Activated CD8-positive, alpha-beta memory T cell treated with anti-CD3 and anti-CD28 coated beads, Interleukin-2, amount 50 U/mL, for 4 hours (primary cell): ENCODE results near the gene CXorf58.

Source experiments
- DNase-seq: peaks from one replicate; pipeline ENCODE4 v3.0.0-alpha.2; 2020

Gene CXorf58

DNA sequence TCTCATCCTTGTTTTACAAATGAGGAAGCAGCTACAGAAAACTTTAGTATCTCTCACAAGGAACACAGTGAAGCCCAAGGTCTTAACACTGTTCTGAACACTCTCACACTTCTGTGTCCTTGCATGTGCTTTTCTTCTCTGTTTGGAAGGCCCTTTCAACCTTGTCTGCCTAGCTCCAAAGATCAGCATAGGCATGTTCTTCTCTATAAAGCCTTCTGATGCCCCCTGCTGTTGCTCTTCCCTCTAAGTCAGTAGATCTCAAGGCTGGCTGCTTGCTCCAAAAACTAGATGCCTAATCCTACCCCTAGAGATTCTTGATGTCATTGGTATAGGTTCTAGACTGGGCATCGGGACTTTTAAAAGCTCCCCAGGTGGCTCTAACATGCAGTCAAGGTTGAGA, 6.0 kb upstream of the CXorf58 start:
- peak; percentile 23 for DNase-seq

- DNase-seq, result no peak
Observed at GRCh38 chrX:23902419-23902818, 5.4 kb upstream of the CXorf58 start.

- DNase-seq, result no peak
Observed at GRCh38 chrX:23904096-23904495, 3.7 kb upstream of the CXorf58 start.

- no peak for DNase-seq
Observed at GRCh38 chrX:23907111-23907497, 702 bp upstream of the CXorf58 start.

- no peak for DNase-seq
Observed at GRCh38 chrX:23908219-23909004, 606 bp downstream of the CXorf58 start.

DNA sequence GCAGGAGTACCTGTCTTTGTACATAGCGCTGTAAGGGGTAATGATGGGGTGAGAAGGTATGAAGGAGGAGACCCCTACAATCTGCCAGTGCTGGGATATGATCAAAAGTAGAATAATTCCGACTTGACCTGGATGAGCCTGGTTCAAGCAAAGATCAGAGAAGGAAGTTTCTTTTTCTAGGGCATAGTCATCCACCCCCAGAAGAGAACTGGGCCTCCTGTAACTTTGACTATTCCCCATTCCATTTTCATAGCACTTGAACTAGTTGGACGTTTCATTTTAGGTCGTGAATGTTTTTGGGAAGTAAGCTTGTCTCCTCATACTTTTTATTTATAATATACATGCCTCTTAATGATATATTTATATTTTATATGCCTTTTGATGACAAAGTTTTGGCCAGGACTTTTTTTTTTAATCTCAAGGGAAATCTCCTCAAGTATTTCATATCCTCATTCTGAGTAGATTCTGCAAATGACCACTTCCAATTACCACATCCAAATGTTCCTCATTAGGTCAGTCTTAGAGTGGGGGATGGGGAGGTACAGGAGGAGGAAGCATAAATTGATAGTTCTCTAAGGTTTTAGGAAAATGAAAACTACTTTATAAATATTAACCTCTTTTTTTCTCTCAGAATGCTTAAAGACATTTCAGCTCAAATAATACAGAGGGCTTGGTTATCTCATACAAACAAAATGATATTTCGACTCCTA, 3.5 kb downstream of the CXorf58 start:
- DNase-seq, result no peak

GRCh38 chrX:23919148-23919547, 11.3 kb downstream of the CXorf58 start:
- no peak for DNase-seq

DNA sequence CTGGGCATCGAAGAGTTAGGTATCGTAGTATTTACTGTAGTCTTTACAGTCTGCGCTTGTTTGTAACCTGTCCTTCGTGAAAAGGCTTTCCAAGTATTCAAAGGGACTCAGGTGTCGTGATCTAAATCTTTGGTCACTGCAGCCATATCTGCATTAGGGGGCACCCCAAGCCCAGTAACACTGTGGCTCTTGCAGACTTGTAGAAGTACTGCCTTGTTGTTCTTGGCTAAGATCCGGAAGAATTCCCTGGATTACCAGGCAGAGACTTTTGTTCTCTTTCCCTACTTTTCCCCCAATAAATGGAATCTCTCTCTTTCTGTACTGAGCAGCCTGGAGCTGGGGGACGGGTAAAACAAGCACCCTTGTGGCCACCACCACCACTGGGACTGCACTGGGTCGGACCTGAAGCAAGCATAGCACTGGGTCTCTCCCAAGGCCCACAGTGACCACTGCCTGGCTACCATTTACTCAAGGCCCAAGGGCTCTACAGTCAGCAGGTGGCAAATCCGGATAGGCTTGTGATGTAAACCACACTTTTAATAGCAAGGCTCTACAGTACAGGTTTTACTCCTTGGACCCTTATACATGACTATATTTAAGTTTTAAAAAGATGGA, 12.0 kb downstream of the CXorf58 start:
- no peak for DNase-seq

DNA sequence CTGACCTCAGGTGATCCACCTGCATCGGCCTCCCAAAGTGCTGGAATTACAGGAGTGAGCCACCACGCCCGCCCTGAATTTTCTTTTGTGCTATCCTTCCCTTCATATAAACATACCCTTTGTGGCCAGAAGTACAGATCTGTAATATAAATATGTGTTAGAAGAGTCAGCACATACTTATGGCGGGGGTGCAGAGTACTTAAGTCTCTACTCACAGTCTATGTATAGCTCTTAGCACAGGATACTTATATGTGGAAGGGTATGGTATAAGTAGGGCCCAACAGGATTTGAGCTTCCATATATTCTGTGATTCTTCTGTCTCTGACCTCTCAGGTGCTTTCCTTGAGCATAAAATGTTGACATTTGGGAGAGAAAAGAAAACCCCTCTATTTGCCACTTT, 18.2 kb downstream of the CXorf58 start:
- no peak for DNase-seq

DNA sequence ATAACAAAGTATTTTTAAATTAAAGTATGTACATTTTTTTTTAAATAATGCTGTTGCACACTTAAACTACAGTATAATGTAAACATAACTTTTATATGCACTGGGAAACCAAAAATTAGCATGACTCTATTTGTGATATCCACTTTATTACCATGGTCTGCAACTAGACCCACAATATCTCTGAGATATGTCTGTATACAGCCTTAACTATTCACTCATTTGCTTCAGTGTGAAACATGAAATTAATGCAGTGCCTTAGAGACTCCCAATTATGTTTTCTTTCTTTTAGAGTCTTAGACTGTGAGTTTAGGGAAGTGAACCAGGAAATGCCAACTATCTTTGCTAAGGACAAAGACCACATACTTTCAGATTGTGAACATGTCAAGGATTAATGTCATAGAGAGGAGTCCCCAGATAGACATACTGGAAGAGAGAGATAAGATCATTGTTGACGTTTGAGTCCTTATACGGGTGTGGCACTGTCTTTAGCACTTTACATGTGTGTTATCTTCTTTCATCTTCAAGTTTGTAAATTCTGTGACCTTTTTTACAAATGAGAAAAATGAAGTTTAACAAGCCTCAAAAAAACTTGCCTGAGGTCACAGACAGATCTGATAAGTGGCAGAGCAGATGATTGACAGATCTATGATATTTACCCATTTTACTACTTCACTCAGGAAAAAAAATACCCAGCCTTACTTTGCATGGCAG, 23.2 kb downstream of the CXorf58 start:
- DNase-seq, result no peak

DNA sequence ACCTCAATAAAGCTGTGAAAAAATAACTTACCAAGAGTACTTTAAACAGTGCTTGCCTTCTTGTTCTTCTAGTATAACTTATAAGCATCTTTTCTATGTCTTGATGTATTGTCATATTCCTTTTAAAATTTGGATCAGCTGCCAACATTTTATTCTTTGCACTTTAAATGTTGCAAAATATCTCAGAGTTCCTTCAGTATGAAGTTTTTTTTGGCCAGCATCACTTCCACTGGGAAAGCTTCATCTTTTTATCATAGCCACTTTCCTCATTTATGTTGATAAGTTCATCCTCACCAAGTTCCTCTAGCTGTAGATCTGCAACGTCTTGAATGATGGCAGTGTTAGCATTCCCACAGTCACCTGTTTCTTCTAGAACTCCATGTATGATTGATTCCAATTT, 24.2 kb downstream of the CXorf58 start:
- no peak for DNase-seq

- DNase-seq, result no peak
Observed at GRCh38 chrX:23935106-23935505, 27.3 kb downstream of the CXorf58 start.

DNA sequence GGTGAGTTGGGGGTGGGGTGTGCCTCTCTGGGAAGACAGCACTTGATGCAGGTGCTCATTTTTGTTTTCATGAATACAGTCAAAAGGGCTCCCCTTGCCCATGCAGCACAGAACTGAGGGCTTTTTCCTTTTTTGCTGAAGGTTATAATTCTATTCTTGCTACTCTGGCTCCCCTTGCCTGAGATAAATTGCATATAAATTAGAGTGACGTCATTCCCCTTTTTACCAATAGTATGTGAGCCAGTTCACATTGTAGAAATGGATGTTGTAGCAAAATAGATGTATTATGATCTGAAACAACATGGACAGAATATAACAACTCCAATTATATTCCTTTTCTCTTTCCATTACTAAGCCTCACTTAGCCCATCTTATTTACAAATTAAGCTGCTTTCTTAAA, 28.4 kb downstream of the CXorf58 start:
- DNase-seq, result no peak

DNA sequence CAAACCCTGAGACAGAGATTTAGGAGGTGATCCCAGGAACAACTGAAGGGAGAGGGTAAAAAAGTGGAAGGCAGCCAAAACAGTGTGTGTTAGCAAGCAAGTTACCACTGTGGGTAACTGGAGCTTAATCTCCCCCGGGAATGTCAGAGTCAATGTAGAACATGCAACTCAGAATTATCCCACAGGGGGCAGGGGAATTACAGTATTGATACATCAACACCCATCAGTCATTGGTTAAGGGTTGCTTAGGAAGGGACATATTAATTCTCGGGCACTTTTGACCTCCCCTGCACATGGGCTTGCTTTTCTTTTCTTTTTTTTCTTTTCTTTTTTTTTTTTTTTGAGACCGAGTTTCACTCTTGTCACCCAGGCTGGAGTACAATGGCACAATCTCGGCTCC, 29.3 kb downstream of the CXorf58 start:
- DNase-seq, result no peak

GRCh38 chrX:23938690-23939089, 30.9 kb downstream of the CXorf58 start:
- DNase-seq, result no peak

- DNase-seq, result no peak
Observed at GRCh38 chrX:23939203-23939602, 31.4 kb downstream of the CXorf58 start.

DNA sequence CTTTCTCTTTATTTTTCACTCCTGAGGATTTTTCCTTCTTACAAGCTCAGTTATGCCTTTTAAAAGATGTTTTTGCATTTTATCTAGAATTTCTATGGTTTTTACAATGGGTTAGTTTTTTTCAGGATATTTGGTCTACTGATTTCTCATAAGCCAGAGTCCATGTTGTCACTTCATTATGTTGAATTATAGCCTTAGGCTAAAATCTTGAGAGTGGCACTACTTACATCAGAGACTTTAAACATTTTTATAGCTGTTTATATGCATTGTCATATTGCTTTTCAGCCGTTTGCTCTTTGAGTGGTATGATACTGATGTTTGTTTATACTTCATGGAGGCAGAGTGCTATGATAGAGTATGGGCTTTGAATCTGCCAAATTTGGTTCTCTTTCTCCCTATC, 36.4 kb downstream of the CXorf58 start:
- no peak for DNase-seq

DNA sequence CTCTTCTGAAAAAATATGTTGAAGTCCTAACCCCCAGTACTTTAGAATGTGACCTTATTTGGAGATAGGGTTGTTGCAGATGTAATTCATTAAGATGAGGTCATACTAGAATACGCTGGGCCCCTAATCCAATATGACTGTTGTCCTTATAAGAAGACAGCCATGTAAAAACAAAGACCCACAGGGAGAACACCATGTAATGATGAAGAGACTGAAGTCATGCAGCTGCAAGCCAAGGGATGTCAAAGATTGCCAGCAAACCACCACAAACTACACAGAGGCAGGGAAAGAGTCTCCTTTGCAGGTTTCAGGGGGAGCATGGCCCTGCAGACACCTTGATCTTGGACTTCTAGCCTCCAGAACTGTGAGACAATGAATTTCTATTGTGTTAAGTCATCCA, 37.4 kb downstream of the CXorf58 start:
- DNase-seq, result no peak

DNA sequence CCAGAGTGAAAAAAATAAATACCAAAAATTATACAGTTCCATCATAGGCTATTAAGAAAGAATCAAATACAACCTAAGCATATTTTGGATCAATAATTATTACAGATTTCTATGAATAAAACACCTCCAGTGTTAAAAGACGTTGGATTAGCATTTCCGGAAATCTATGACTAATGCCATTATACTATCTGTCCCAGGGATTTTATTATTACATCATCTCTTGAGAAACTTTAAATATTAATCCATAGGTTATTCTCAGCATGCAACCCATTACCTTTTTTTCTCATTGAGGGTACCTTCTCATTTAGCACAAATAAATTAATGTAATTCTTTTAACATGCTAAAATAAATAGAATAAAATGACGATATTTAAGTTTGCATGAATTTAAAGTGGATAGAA, 44.6 kb downstream of the CXorf58 start:
- DNase-seq, result no peak

GRCh38 chrX:23952984-23953907, 45.4 kb downstream of the CXorf58 start:
- DNase-seq, result peak; percentile 17

- no peak for DNase-seq
Observed at GRCh38 chrX:23953908-23954269, 46.1 kb downstream of the CXorf58 start.

GRCh38 chrX:23954396-23954795, 46.6 kb downstream of the CXorf58 start:
- no peak for DNase-seq
